ENCODE results near the gene UMODL1.

GRCh38 chr21:42093991-42094421 is 22.9 kb downstream of the UMODL1 start:
- TF ChIP-seq CTCF (IDR thresholded peaks at IDR 0.05; ENCODE audit: low read depth, low read length) = no peak
- TF ChIP-seq POLR2A (IDR thresholded peaks at IDR 0.05; ENCODE audit: extremely low read depth, insufficient read length) = no peak
- no peak for TF ChIP-seq MAX (IDR thresholded peaks at IDR 0.05; ENCODE audit: low read depth, low read length)
- TF ChIP-seq MYC (IDR thresholded peaks at IDR 0.05; ENCODE audit: low read depth, low read length) = no peak

Data from NB4 (cell line).